ENCODE data around the gene PCBP3. TPM values are rescaled to one million over a fixed set of nuclear protein-coding genes. Genes with fewer than 3 reads are reported as not detected.
"Not testable (repeated sequence)": the region's sequence is repeated elsewhere in the genome, so short reads cannot be mapped to it uniquely, and the experiment has no call there.

The PCBP3 gene
- polyA plus RNA-seq, 1 experiment = 1.6 TPM

DNA sequence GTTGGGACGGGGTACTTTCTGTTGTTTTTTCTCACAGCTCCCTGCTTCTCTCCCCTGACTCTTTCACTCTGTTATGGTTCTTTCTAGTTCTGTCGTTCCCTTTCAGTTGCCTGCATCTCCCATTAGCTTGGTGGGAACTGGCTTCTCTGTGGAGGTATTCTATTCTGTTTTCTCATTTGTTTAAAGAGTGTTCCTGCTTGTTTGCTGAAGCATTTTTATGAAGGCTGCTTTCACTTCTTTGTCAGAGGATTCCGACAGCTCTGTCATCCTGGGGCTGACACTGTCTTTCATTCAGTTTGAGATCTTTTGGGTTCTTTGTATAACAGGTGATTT lies 242.0 kb downstream of the PCBP3 start:
- H3K27ac ChIP-seq (ENCODE audit: low read depth, low read length) = no peak overlapping the region
- peaks cover 6% of the 10 kb centered on the region for H3K27me3 ChIP-seq (ENCODE audit: control insufficient read depth, insufficient read depth, low read length)
- no peaks in the 10 kb centered on the region; the same call in 1 of the 2 replicates for H3K9me3 ChIP-seq (ENCODE audit: control insufficient read depth, insufficient read depth, low read length)
- TF ChIP-seq, protein P1, sequence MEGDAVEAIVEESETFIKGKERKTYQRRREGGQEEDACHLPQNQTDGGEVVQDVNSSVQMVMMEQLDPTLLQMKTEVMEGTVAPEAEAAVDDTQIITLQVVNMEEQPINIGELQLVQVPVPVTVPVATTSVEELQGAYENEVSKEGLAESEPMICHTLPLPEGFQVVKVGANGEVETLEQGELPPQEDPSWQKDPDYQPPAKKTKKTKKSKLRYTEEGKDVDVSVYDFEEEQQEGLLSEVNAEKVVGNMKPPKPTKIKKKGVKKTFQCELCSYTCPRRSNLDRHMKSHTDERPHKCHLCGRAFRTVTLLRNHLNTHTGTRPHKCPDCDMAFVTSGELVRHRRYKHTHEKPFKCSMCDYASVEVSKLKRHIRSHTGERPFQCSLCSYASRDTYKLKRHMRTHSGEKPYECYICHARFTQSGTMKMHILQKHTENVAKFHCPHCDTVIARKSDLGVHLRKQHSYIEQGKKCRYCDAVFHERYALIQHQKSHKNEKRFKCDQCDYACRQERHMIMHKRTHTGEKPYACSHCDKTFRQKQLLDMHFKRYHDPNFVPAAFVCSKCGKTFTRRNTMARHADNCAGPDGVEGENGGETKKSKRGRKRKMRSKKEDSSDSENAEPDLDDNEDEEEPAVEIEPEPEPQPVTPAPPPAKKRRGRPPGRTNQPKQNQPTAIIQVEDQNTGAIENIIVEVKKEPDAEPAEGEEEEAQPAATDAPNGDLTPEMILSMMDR (IDR thresholded peaks at IDR 0.05; ENCODE audit: low read depth, low read length) = no peak
- no peak for DNase-seq (ENCODE audit: low read depth, low spot score)
- ChIA-PET POLR2A (no interaction called here), CTCF (no interaction called here)
- H3K4me3 ChIP-seq (ENCODE audit: low read depth, low read length) = no peak overlapping the region

DNA sequence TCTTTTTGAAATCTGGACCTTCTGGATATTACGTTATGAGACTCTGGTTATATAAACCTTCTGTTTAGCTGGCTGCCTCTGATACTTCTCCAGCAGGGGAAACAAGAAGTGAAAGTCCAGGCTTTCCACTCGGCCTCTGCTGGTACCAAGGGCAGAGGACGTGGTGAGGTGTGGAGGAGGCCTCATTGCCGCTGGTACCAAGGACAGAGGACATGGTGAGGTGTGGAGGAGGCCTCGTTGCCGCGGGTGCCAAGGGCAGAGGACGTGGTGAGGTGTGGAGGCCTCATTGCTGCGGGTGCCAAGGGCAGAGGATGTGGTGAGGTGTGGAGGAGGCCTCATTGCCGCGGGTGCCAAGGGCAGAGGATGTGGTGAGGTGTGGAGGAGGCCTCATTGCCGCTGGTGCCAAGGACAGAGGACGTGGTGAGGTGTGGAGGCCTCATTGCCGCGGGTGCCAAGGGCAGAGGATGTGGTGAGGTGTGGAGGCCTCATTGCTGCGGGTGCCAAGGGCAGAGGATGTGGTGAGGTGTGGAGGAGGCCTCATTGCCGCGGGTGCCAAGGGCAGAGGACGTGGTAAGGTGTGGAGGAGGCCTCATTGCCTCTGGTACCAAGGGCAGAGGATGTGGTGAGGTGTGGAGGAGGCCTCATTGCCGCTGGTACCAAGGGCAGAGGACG lies 242.5 kb downstream of the PCBP3 start:
- DNase-seq (ENCODE audit: low read depth, low spot score); POLR2A ChIA-PET; CTCF ChIA-PET; H3K9me3 ChIP-seq (ENCODE audit: control insufficient read depth, insufficient read depth, low read length); H3K4me3 ChIP-seq (ENCODE audit: low read depth, low read length); H3K27ac ChIP-seq (ENCODE audit: low read depth, low read length): not testable (repeated sequence)
- peaks cover 11% of the 10 kb centered on the region for H3K27me3 ChIP-seq (ENCODE audit: control insufficient read depth, insufficient read depth, low read length)

- ChIA-PET CTCF (no interaction called here), POLR2A (no interaction called here)
- TF ChIP-seq, protein P1 (IDR thresholded peaks at IDR 0.05; ENCODE audit: low read depth, low read length) = no peak
- peaks cover 4% of the 10 kb centered on the region; the same call in 1 of the 2 replicates for H3K9me3 ChIP-seq (ENCODE audit: control insufficient read depth, insufficient read depth, low read length)
- DNase-seq (ENCODE audit: low read depth, low spot score) = no peak
- H3K4me3 ChIP-seq (ENCODE audit: low read depth, low read length) = no peak overlapping the region
- no peak overlapping the region for H3K27ac ChIP-seq (ENCODE audit: low read depth, low read length)
- peaks cover 15% of the 10 kb centered on the region for H3K27me3 ChIP-seq (ENCODE audit: control insufficient read depth, insufficient read depth, low read length)
Measured at GRCh38 chr21:45886610-45887026, 243.1 kb downstream of the PCBP3 start.

- no peak for DNase-seq (ENCODE audit: low read depth, low spot score)
- POLR2A ChIA-PET = no interaction called here
Measured at GRCh38 chr21:45887120-45887611, 243.6 kb downstream of the PCBP3 start.

GRCh38 chr21:45887788-45888187 lies 244.3 kb downstream of the PCBP3 start:
- Histone ChIP-seq H3K27me3 (ENCODE audit: control insufficient read depth, insufficient read depth, low read length) (peaks cover 15% of the 10 kb centered on the region), H3K9me3 (ENCODE audit: control insufficient read depth, insufficient read depth, low read length) (peaks cover 5% of the 10 kb centered on the region; the same call in 1 of the 2 replicates), H3K4me3 (ENCODE audit: low read depth, low read length) (no peak overlapping the region), H3K27ac (ENCODE audit: low read depth, low read length) (no peak overlapping the region)
- CTCF ChIA-PET = no interaction called here
- DNase-seq (ENCODE audit: low read depth, low spot score) = no peak
- TF ChIP-seq, protein P1 (IDR thresholded peaks at IDR 0.05; ENCODE audit: low read depth, low read length) = no peak
- POLR2A ChIA-PET = no interaction called here

More at GRCh38 chr21:45887120-45887611, 243.6 kb downstream of the PCBP3 start:
- peaks cover 15% of the 10 kb centered on the region for H3K27me3 ChIP-seq (ENCODE audit: control insufficient read depth, insufficient read depth, low read length)
- CTCF ChIA-PET = no interaction called here
- H3K27ac ChIP-seq (ENCODE audit: low read depth, low read length) = no peak overlapping the region
- peaks cover 5% of the 10 kb centered on the region; the same call in 1 of the 2 replicates for H3K9me3 ChIP-seq (ENCODE audit: control insufficient read depth, insufficient read depth, low read length)
- no peak overlapping the region for H3K4me3 ChIP-seq (ENCODE audit: low read depth, low read length)
- TF ChIP-seq, protein P1 (IDR thresholded peaks at IDR 0.05; ENCODE audit: low read depth, low read length) = no peak
